HCT116 (cell line): Measurements from ENCODE around the gene MTHFSD. TPM values are rescaled to one million over a fixed set of nuclear protein-coding genes. Genes with fewer than 3 reads are reported as not detected.

Experiments used
- ATAC-seq: fragments of 200-7000 bp; cut with Tn5 transposase; 2 replicates; pipeline ENCODE4 v1.9.1; 2020; ENCODE audit warnings: mild to moderate bottlenecking, moderate library complexity
- BruUV-seq: library from RNA; stranded (reverse); fragments of 400-500 nt; replicated peaks from 2 replicates; lab custom pipeline; 2021; lab: Mats Ljungman, UMichigan
- CTCF ChIA-PET: fragments of 300-600 bp; sonication (Branson Sonifier 250); formaldehyde crosslinking; loops from one replicate; lab custom pipeline; 2021; ENCODE audit warnings: antibody characterized with exemption; lab: Charles Lee
- POLR2A ChIA-PET: fragments of 300-600, 350-600 bp; sonication (Branson Sonifier 250); formaldehyde crosslinking; loops from one replicate; lab custom pipeline; 2021; ENCODE audit warnings: antibody characterized with exemption; lab: Charles Lee
- RAD21 ChIA-PET, 2 experiments: fragments of 300-600 bp; sonication (Branson Sonifier 250); formaldehyde crosslinking; loops; one replicate each; lab custom pipeline; 2023; ENCODE audit warnings: low total read pairs in 2 of 2; ENCODE audit not compliant: uncharacterized antibody in 2 of 2, unreplicated experiment in 2 of 2, low non-redundant PET in 1 of 2; lab: Charles Lee
- DNase-seq: peaks from one replicate; pipeline ENCODE4 v3.0.0-alpha.2; 2010; ENCODE audit warnings: low read depth, low spot score
- H2AFZ ChIP-seq: fragments of 200-600 bp; shearing (Covaris generic), sonication (generic); 2 replicates; pipeline ENCODE4 v1.6.1; 2017; ENCODE audit warnings: low read depth, mixed run types, mixed read lengths, antibody characterized with exemption, low read length; ENCODE audit not compliant: poor library complexity, severe bottlenecking
- H3K27ac ChIP-seq: 2 replicates; pipeline ENCODE4 v1.5.1; 2012; ENCODE audit warnings: low read depth, low read length
- H3K27me3 ChIP-seq: fragments of 200-600 bp; sonication (generic); 2 replicates; pipeline ENCODE4 v1.6.1; 2016; ENCODE audit warnings: mixed run types, low read length, mixed read lengths; ENCODE audit not compliant: insufficient read depth
- H3K36me3 ChIP-seq, 2 experiments: fragments of 200-500 bp in 1 of 2; fragments of 200-600 bp in 1 of 2; sonication (Bioruptor generic) in 1 of 2; sonication (generic) in 1 of 2; 2 replicates each; pipeline versions ENCODE4 v1.5.1 to v1.6.1; 2014 to 2016; ENCODE audit warnings: low read length in 2 of 2, inconsistent platforms in 1 of 2, mixed read lengths in 1 of 2, mixed run types in 1 of 2; ENCODE audit not compliant: insufficient read depth in 2 of 2, control insufficient read depth in 1 of 2
- H3K4me1 ChIP-seq, 2 experiments: fragments of 200-600 bp in 1 of 2; sonication (generic) in 1 of 2; 2 replicates each; pipeline versions ENCODE4 v1.5.1 to v1.6.1; 2012 to 2017; ENCODE audit warnings: low read length in 2 of 2, inconsistent platforms in 1 of 2, mild to moderate bottlenecking in 1 of 2, mixed read lengths in 1 of 2, mixed run types in 1 of 2, moderate library complexity in 1 of 2; ENCODE audit not compliant: insufficient read depth in 2 of 2, control insufficient read depth in 1 of 2
- H3K4me2 ChIP-seq: fragments of 200-600 bp; sonication (generic); 2 replicates; pipeline ENCODE4 v1.6.1; 2017; ENCODE audit warnings: mixed run types, low read length, mixed read lengths
- H3K4me3 ChIP-seq, 2 experiments: fragments of 200-600 bp in 1 of 2; sonication (generic) in 1 of 2; replicated peaks in 1 of 2; 2 replicates each; pipeline ENCODE4 v1.5.1; 2011 to 2016; ENCODE audit warnings: low read length in 2 of 2, control low read depth in 1 of 2, low read depth in 1 of 2, mild to moderate bottlenecking in 1 of 2, mixed read lengths in 1 of 2, mixed run types in 1 of 2
- H3K79me2 ChIP-seq: fragments of 200-600 bp; sonication (generic); 2 replicates; pipeline ENCODE4 v1.6.1; 2017; ENCODE audit warnings: mild to moderate bottlenecking, mixed run types, low read length, moderate library complexity, mixed read lengths; ENCODE audit not compliant: insufficient read depth
- H3K9ac ChIP-seq: fragments of 200-600 bp; sonication (generic); 2 replicates; pipeline ENCODE4 v1.6.1; 2016; ENCODE audit warnings: low read length, mixed read lengths
- H3K9me2 ChIP-seq: fragments of 200-600 bp; sonication (generic), shearing (Covaris generic); 2 replicates; pipeline ENCODE4 v1.6.1; 2017; ENCODE audit warnings: mixed run types, mild to moderate bottlenecking, moderate library complexity; ENCODE audit not compliant: insufficient read depth
- H3K9me3 ChIP-seq, 2 experiments: fragments of 200-500 bp in 1 of 2; fragments of 200-600 bp in 1 of 2; sonication (Bioruptor generic) in 1 of 2; sonication (generic) in 1 of 2; 2 replicates each; pipeline ENCODE4 v1.6.1; 2014 to 2017; ENCODE audit warnings: low read length in 2 of 2, mixed read lengths in 2 of 2, inconsistent platforms in 1 of 2, low read depth in 1 of 2, mild to moderate bottlenecking in 1 of 2, mixed run types in 1 of 2, moderate library complexity in 1 of 2; ENCODE audit not compliant: control insufficient read depth in 1 of 2, insufficient read depth in 1 of 2
- H4K20me1 ChIP-seq: fragments of 200-600 bp; sonication (generic), shearing (Covaris generic); 2 replicates; pipeline ENCODE4 v1.6.1; 2017; ENCODE audit warnings: mixed run types, mild to moderate bottlenecking, moderate library complexity; ENCODE audit not compliant: insufficient read depth
- REST ChIP-seq: IDR thresholded peaks from 2 replicates; pipeline ENCODE4 v1.6.1; 2012; ENCODE audit warnings: low read depth
- SRF ChIP-seq: IDR thresholded peaks from 2 replicates; pipeline ENCODE4 v1.6.1; 2012; ENCODE audit warnings: low read depth
- YY1 ChIP-seq: IDR thresholded peaks from 2 replicates; pipeline ENCODE4 v1.6.1; 2011; ENCODE audit warnings: low read length, low read depth, moderate library complexity, mild to moderate bottlenecking; ENCODE audit not compliant: insufficient replicate concordance; ENCODE audit errors: extremely low read depth
- intact Hi-C: fragments of 100-400 bp; cut with micrococcal nuclease; formaldehyde crosslinking; loops from 2 replicates; pipeline ENCODE4 v1.10.0; 2022
- total RNA-seq: library from RNA; stranded (reverse); gene quantifications from one replicate; pipeline ENCODE4 v1.2.1, GENCODE V29; 2021; ENCODE audit not compliant: unreplicated experiment

MTHFSD gene
- total RNA-seq, 1 experiment from 2014 or later = 33.1 TPM

GRCh38 chr16:86574646-86575045, 19.6 kb upstream of the MTHFSD start:
- H3K36me3 ChIP-seq = no peaks in the 10 kb centered on the region
- POLR2A ChIA-PET = no interaction called here
- no peak overlapping the region for H3K9ac ChIP-seq
- no peak overlapping the region for H3K4me3 ChIP-seq
- intact Hi-C loops = loop anchor here (1.0 to 5.0 kb wide), 7 partner anchors 90 to 503 kb away; no protein-coding TSS in a partner anchor
- no peaks in the 10 kb centered on the region for H4K20me1 ChIP-seq
- no peak overlapping the region for H3K4me2 ChIP-seq
- no peak overlapping the region for H3K27ac ChIP-seq
- no peaks in the 10 kb centered on the region for H3K79me2 ChIP-seq
- DNase-seq (no peak), ATAC-seq (no peak)
- no TSS peak for BruUV-seq
- peaks cover 11 to 22% of the 10 kb centered on the region in 2 experiments; a peak in 3 of 4 replicates for H3K4me1 ChIP-seq
- no peaks in the 10 kb centered on the region for H3K9me2 ChIP-seq
- CTCF ChIA-PET = interaction anchor here (2.1 to 2.3 kb wide), 5 partner anchors 10 to 488 kb away, joined by 6 to 22 read pairs (median 13); no protein-coding TSS in a partner anchor
- 0 out of 2 replicates have a peak, but pooled peaks cover 4% of the 10 kb centered on the region for H3K27me3 ChIP-seq
- RAD21 ChIA-PET = interaction anchor here in 1 of 2 experiments (1.7 to 2.1 kb wide), 2 partner anchors 257 to 488 kb away, joined by 4 to 14 read pairs; no protein-coding TSS in a partner anchor
- TF ChIP-seq REST (no peak), SRF (no peak), YY1 (no peak)
- H3K9me3 ChIP-seq = no peaks in the 10 kb centered on the region
- no peak overlapping the region for H2AFZ ChIP-seq
